HFF-Myc (cell line): ENCODE results near the gene DNAJC6.

Experiments used
- DNase-seq: peaks from one replicate; pipeline ENCODE4 v3.0.0-alpha.2; 2011; ENCODE audit warnings: low read depth; ENCODE audit errors: extremely low read depth
- H3K4me3 ChIP-seq: replicated peaks from 2 replicates; pipeline ENCODE4 v1.5.1; 2011; ENCODE audit warnings: low read depth, mild to moderate bottlenecking, control low read depth, low read length
- CTCF ChIP-seq: IDR thresholded peaks from 2 replicates; pipeline ENCODE4 v1.5.1; 2012; ENCODE audit warnings: mild to moderate bottlenecking, low read depth, low read length, control low read depth; ENCODE audit errors: missing control alignments

The DNAJC6 gene

GRCh38 chr1:65422241-65423203 is 113.2 kb downstream of the DNAJC6 start:
- no peak for DNase-seq
- no peak for TF ChIP-seq CTCF
- peak overlapping the region; percentile 76 for H3K4me3 ChIP-seq

- TF ChIP-seq CTCF, result no peak
- H3K4me3 ChIP-seq, result no peak overlapping the region
- DNase-seq, result peak; percentile 53
These were observed 114.7 kb downstream of the DNAJC6 start for GRCh38 chr1:65423884-65424572.

- DNase-seq, result no peak
- no peak for TF ChIP-seq CTCF
- H3K4me3 ChIP-seq, result no peak overlapping the region
These were observed 115.2 kb downstream of the DNAJC6 start for GRCh38 chr1:65424573-65424889.

- no peak for TF ChIP-seq CTCF
- no peak overlapping the region for H3K4me3 ChIP-seq
- no peak for DNase-seq
These were observed 115.7 kb downstream of the DNAJC6 start for GRCh38 chr1:65425006-65425405.

GRCh38 chr1:65425697-65426096 is 116.4 kb downstream of the DNAJC6 start:
- H3K4me3 ChIP-seq, result no peak overlapping the region
- no peak for TF ChIP-seq CTCF
- peak; percentile 58 for DNase-seq

- no peak for DNase-seq
- H3K4me3 ChIP-seq, result no peak overlapping the region
- no peak for TF ChIP-seq CTCF
These were observed 119.7 kb downstream of the DNAJC6 start for GRCh38 chr1:65429078-65429477.
